K562 (cell line): Measurements from ENCODE around the gene ASMT. TPM values are rescaled to one million over a fixed set of nuclear protein-coding genes. Genes with fewer than 3 reads are reported as not detected.

Experiments used
- ARHGAP35 ChIP-seq: fragments of 450-650 bp; IDR thresholded peaks from 2 replicates; pipeline ENCODE4 v1.6.1; 2018; ENCODE audit not compliant: partially characterized antibody
- COPS2 ChIP-seq: fragments of 450-650 bp; conservative IDR thresholded peaks from 2 replicates; pipeline ENCODE4 v1.6.1; 2016; ENCODE audit warnings: mild to moderate bottlenecking, moderate library complexity
- CREM ChIP-seq: IDR thresholded peaks from 2 replicates; pipeline ENCODE4 v1.6.1; 2014; ENCODE audit warnings: antibody characterized with exemption, low read depth
- ELF1 ChIP-seq: fragments of 200-800 bp; sonication (Bioruptor generic); IDR thresholded peaks from 2 replicates; pipeline ENCODE4 v1.6.1; 2016; ENCODE audit warnings: missing genetic modification characterization, missing compliant biosample characterization
- GABPA ChIP-seq: fragments of 200-800 bp; sonication (Bioruptor generic); conservative IDR thresholded peaks from 2 replicates; pipeline ENCODE4 v1.6.1; 2016; ENCODE audit warnings: low read depth, missing genetic modification characterization, missing compliant biosample characterization
- GMEB1 ChIP-seq: fragments of 250-450 bp; sonication (Bioruptor Pico); IDR thresholded peaks from 2 replicates; pipeline ENCODE4 v1.4.0; 2020; ENCODE audit warnings: mild to moderate bottlenecking
- MEIS2 ChIP-seq: fragments of 450-650 bp; IDR thresholded peaks from 2 replicates; pipeline ENCODE4 v1.6.1; 2014; ENCODE audit warnings: mild to moderate bottlenecking; ENCODE audit not compliant: partially characterized antibody
- MYC ChIP-seq, 2 experiments: fragments of 250-450 bp in 1 of 2; sonication (Bioruptor Pico) in 1 of 2; IDR thresholded peaks; 2 replicates each; pipeline versions ENCODE4 v1.5.1 to v1.6.1; 2012 to 2021; ENCODE audit warnings: low read depth in 2 of 2, borderline replicate concordance in 1 of 2, improper control_type of control experiment in 1 of 2, low read length in 1 of 2, mild to moderate bottlenecking in 1 of 2, moderate library complexity in 1 of 2
- RHOXF2B ChIP-seq: fragments of 250-450 bp; sonication (Bioruptor Pico); conservative IDR thresholded peaks from 2 replicates; pipeline ENCODE4 v1.5.1; 2021
- SMAD2 ChIP-seq: fragments of 150-350 bp; IDR thresholded peaks from 2 replicates; pipeline ENCODE4 v1.6.1; 2014; ENCODE audit warnings: low read depth, mild to moderate bottlenecking, low read length
- TAF1 ChIP-seq: IDR thresholded peaks from 2 replicates; pipeline ENCODE4 v1.6.1; 2011; ENCODE audit warnings: mild to moderate bottlenecking, low read length, moderate library complexity; ENCODE audit not compliant: insufficient read depth, control insufficient read depth, severe bottlenecking; ENCODE audit errors: extremely low read depth
- YY1 ChIP-seq, 3 experiments: IDR thresholded peaks; 2 replicates each; pipeline ENCODE4 v1.6.1; 2011; ENCODE audit warnings: low read length in 2 of 3, mild to moderate bottlenecking in 2 of 3, moderate library complexity in 2 of 3, borderline replicate concordance in 1 of 3, control low read depth in 1 of 3, low read depth in 1 of 3; ENCODE audit not compliant: insufficient read depth in 3 of 3, insufficient replicate concordance in 2 of 3, control insufficient read depth in 1 of 3, insufficient read length in 1 of 3; ENCODE audit errors: extremely low read depth in 1 of 3
- ZNF584 ChIP-seq: fragments of 200-800 bp; sonication (Bioruptor generic); IDR thresholded peaks from 2 replicates; pipeline ENCODE4 v1.6.1; 2016; ENCODE audit warnings: low read depth, mild to moderate bottlenecking, missing genetic modification characterization, missing compliant biosample characterization
- polyA plus RNA-seq, 8 experiments: library from polyadenylated mRNA; depleted of rRNA in 4 of 8; stranded (reverse) in 5 of 8; unstranded in 3 of 8; fragments of >200 nt; fragmentation: Nextera tagmentation in 2 of 8; fragmentation: Illumina TruSeq in 1 of 8; extraction: Ambion mirVana in 2 of 8; extraction: Trizol in 1 of 8; gene quantifications; 2 replicates each; pipeline versions ENCODE4 v1.2.1 to v1.2.3, GENCODE V29; 2011 to 2014; ENCODE audit warnings: inconsistent platforms in 1 of 8, missing spikeins in 1 of 8
- total RNA-seq, 7 experiments: library from RNA; depleted of rRNA in 6 of 7; stranded (reverse); fragments of >200 nt in 6 of 7; fragmentation: Illumina TruSeq in 2 of 7; extraction: Trizol in 2 of 7; gene quantifications; 2 replicates each; pipeline versions ENCODE4 v1.2.1 to v1.2.3, GENCODE V29; 2011 to 2021; ENCODE audit warnings: low replicate concordance in 1 of 7
- TF ChIP-seq, protein P1 (sequence below), 3 experiments: fragments of 200-800 bp in 1 of 3; fragments of 250-450 bp in 1 of 3; fragments of 450-650 bp in 1 of 3; sonication (Bioruptor Pico) in 1 of 3; sonication (Bioruptor generic) in 1 of 3; formaldehyde crosslinking in 1 of 3; IDR thresholded peaks; 2 replicates each; pipeline versions ENCODE4 v1.6.1 to v1.8.0; 2016 to 2022; ENCODE audit warnings: mild to moderate bottlenecking in 2 of 3, missing genetic modification characterization in 2 of 3, missing compliant biosample characterization in 1 of 3, moderate library complexity in 1 of 3
- TF ChIP-seq, protein P2 (sequence below): fragments of 450-650 bp; IDR thresholded peaks from 2 replicates; pipeline ENCODE4 v1.6.1; 2014; ENCODE audit warnings: low read depth, mild to moderate bottlenecking, moderate library complexity, borderline replicate concordance
- TF ChIP-seq, protein P3 (sequence below): sonication (generic); formaldehyde crosslinking; IDR thresholded peaks from 2 replicates; pipeline ENCODE4 v1.8.1; 2023; ENCODE audit warnings: mild to moderate bottlenecking, missing genetic modification reagents, moderate library complexity

The ASMT gene
- total and polyA plus RNA-seq, 9 of the 15 experiments (the other 6 are each of a cell fraction or from before 2014, with no cell fraction given): 0.06 TPM; not detected in 8

DNA sequence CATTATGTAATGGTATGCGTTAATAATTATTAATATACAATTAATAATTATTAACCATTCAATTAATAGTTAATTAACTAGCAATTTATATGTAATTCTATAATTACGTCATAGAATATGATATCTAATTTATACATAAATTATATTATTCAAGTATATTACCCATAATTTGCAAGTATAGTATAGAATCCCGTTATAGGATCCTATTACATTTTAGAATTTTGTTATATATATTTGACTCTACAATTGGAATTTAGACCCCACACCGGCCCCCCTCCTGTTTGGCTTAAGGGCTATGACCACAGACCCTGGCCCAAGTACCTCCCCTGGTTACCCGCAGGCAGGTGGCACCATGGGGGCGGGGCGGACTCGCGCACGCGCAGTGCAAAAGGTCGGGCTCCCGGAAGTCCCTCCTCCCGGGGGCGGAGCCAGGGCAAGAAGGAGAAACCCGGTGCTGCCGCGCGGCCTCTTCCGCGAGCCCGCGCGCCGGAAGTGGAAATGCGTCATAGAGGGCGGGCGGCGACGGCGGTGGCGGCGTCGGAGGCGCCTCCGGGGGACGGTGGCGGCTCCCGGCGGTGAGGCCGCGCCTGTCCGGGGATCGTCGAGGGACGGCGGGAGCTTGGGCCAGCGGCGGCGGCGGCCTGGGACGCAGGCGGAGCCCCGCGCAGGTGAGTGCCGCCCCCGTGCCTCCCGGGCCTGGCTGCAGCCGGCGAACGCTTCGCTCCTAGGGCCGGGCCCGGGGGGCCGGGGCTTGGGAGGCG lies 23.6 kb upstream of the ASMT start, which contains the start of gene AKAP17A (continued):
- TF ChIP-seq, protein P1, sequence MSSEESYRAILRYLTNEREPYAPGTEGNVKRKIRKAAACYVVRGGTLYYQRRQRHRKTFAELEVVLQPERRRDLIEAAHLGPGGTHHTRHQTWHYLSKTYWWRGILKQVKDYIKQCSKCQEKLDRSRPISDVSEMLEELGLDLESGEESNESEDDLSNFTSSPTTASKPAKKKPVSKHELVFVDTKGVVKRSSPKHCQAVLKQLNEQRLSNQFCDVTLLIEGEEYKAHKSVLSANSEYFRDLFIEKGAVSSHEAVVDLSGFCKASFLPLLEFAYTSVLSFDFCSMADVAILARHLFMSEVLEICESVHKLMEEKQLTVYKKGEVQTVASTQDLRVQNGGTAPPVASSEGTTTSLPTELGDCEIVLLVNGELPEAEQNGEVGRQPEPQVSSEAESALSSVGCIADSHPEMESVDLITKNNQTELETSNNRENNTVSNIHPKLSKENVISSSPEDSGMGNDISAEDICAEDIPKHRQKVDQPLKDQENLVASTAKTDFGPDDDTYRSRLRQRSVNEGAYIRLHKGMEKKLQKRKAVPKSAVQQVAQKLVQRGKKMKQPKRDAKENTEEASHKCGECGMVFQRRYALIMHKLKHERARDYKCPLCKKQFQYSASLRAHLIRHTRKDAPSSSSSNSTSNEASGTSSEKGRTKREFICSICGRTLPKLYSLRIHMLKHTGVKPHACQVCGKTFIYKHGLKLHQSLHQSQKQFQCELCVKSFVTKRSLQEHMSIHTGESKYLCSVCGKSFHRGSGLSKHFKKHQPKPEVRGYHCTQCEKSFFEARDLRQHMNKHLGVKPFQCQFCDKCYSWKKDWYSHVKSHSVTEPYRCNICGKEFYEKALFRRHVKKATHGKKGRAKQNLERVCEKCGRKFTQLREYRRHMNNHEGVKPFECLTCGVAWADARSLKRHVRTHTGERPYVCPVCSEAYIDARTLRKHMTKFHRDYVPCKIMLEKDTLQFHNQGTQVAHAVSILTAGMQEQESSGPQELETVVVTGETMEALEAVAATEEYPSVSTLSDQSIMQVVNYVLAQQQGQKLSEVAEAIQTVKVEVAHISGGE (CRISPR knock-in tag; IDR thresholded peaks at IDR 0.05): peak in 2 of 3 experiments; percentile 89 to 93; a peak in 5 of 6 replicates
- TF ChIP-seq, protein P2, sequence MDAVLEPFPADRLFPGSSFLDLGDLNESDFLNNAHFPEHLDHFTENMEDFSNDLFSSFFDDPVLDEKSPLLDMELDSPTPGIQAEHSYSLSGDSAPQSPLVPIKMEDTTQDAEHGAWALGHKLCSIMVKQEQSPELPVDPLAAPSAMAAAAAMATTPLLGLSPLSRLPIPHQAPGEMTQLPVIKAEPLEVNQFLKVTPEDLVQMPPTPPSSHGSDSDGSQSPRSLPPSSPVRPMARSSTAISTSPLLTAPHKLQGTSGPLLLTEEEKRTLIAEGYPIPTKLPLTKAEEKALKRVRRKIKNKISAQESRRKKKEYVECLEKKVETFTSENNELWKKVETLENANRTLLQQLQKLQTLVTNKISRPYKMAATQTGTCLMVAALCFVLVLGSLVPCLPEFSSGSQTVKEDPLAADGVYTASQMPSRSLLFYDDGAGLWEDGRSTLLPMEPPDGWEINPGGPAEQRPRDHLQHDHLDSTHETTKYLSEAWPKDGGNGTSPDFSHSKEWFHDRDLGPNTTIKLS: peak; percentile 32; the same call in 1 of the 2 replicates
- TF ChIP-seq GABPA (peak; percentile 96), ELF1 (peak; percentile 84), GMEB1 (CRISPR knock-in tag) (peak; percentile 61), TAF1 (no peak), SMAD2 (no peak), MYC (IDR thresholded peaks at IDR 0.05; ENCODE audit: low read depth, low read length) (peak; percentile 53; the same call in 1 of the 2 replicates), MYC (CRISPR knock-in tag; IDR thresholded peaks at IDR 0.05; ENCODE audit: borderline replicate concordance, low read depth) (no peak), ZNF584 (CRISPR knock-in tag) (no peak), COPS2 (no peak), RHOXF2B (CRISPR knock-in tag) (no peak), CREM (peak; percentile 92), YY1 (IDR thresholded peaks at IDR 0.05; ENCODE audit: borderline replicate concordance in 1 of 3, control insufficient read depth in 1 of 3, extremely low read depth in 1 of 3, insufficient read depth in 3 of 3, insufficient read length in 1 of 3, insufficient replicate concordance in 2 of 3, low read depth in 1 of 3, low read length in 2 of 3) (peak in 2 of 3 experiments; percentile 22 to 45), ARHGAP35 (no peak), MEIS2 (peak; percentile 67)
- TF ChIP-seq, protein P3, sequence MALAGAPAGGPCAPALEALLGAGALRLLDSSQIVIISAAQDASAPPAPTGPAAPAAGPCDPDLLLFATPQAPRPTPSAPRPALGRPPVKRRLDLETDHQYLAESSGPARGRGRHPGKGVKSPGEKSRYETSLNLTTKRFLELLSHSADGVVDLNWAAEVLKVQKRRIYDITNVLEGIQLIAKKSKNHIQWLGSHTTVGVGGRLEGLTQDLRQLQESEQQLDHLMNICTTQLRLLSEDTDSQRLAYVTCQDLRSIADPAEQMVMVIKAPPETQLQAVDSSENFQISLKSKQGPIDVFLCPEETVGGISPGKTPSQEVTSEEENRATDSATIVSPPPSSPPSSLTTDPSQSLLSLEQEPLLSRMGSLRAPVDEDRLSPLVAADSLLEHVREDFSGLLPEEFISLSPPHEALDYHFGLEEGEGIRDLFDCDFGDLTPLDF: no peak
